ENCODE measurements around the gene CMTM6. TPM values are rescaled to one million over a fixed set of nuclear protein-coding genes. Genes with fewer than 3 reads are reported as not detected.
"Not testable (repeated sequence)": the region's sequence is repeated elsewhere in the genome, so short reads cannot be mapped to it uniquely, and the experiment has no call there.

The CMTM6 gene
- total and polyA plus RNA-seq, 2 of the 13 experiments (the other 11 are each of a cell fraction or from before 2014, with no cell fraction given), result 25.6 to 55.7 TPM

DNA sequence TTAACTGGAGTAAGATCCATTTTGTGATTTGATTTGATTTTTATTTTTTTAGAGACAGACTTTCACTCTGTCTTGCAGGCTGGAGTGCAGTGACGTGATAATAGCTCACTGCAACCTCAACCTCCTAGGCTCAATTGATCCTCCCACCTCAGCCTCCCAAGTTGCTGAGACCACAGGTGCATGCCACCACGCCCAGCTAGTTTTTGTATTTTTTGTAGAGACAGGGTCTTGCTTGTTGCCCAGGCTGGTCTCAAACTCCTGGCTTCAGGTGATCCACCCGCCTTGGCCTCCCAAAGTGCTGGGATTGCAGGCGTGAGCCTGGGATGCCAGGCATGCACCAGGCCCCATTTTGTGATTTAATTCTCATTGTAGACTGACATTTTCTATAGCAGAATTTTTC is 63.2 kb downstream of the CMTM6 start:
- intact Hi-C loops (cut with micrococcal nuclease; ENCODE audit: unreplicated experiment); in situ Hi-C loops (cut with HindIII; ENCODE audit: extremely low pct_ligation_motif_present, low pct_unique_long_range_greater_than_20kb); H3K4me1 ChIP-seq (ENCODE audit: insufficient read depth, low read length); H4K20me1 ChIP-seq (ENCODE audit: insufficient read depth, low read length); H3K4me3 ChIP-seq (replicated peaks in 1 of 3; ENCODE audit: insufficient read depth in 1 of 3, low read depth in 2 of 3, low read length in 3 of 3); POLR2A ChIA-PET; DNase-seq (ENCODE audit: low spot score); BruUV-seq (replicated peaks); H3K27me3 ChIP-seq (ENCODE audit: control insufficient read depth in 1 of 2, insufficient read depth in 2 of 2, low read length in 2 of 2); H3K9ac ChIP-seq (ENCODE audit: insufficient read depth, low read depth, low read length); H3K36me3 ChIP-seq (replicated peaks in 1 of 2; ENCODE audit: control insufficient read depth in 1 of 2, insufficient read depth in 2 of 2, low read length in 2 of 2); H3K9me3 ChIP-seq (ENCODE audit: low read length); FAIRE-seq; H3K27ac ChIP-seq (ENCODE audit: extremely low read length, insufficient read depth, low read length); H3K4me2 ChIP-seq (ENCODE audit: low read depth, low read length); H2AFZ ChIP-seq (ENCODE audit: low read length); CTCF ChIA-PET (ENCODE audit: low intra/inter-chr PET ratio, low total read pairs); ATAC-seq; H3K79me2 ChIP-seq (ENCODE audit: insufficient read depth, low read length): not testable (repeated sequence)
- 93% methylated on average over 4 of the region's 4 CpGs for WGBS (ENCODE audit: low lambda C conversion rate)

GRCh38 chr3:32438596-32439344 is 63.9 kb downstream of the CMTM6 start:
- Histone ChIP-seq H3K4me3 (replicated peaks in 1 of 3; ENCODE audit: insufficient read depth in 1 of 3, low read depth in 2 of 3, low read length in 3 of 3) (no peak overlapping the region), H3K27ac (ENCODE audit: extremely low read length, insufficient read depth, low read length) (no peak overlapping the region), H3K4me2 (ENCODE audit: low read depth, low read length) (no peak overlapping the region), H4K20me1 (ENCODE audit: insufficient read depth, low read length) (no peaks in the 10 kb centered on the region), H3K4me1 (ENCODE audit: insufficient read depth, low read length) (no peaks in the 10 kb centered on the region), H3K9ac (ENCODE audit: insufficient read depth, low read depth, low read length) (no peak overlapping the region), H3K36me3 (replicated peaks in 1 of 2; ENCODE audit: control insufficient read depth in 1 of 2, insufficient read depth in 2 of 2, low read length in 2 of 2) (peaks cover 0 to 8% of the 10 kb centered on the region in 2 experiments; a peak in 1 of 5 replicates), H2AFZ (ENCODE audit: low read length) (no peak overlapping the region), H3K27me3 (ENCODE audit: control insufficient read depth in 1 of 2, insufficient read depth in 2 of 2, low read length in 2 of 2) (no peaks in the 10 kb centered on the region), H3K9me3 (ENCODE audit: low read length) (no peaks in the 10 kb centered on the region), H3K79me2 (ENCODE audit: insufficient read depth, low read length) (peaks cover 3% of the 10 kb centered on the region)
- CTCF ChIA-PET (ENCODE audit: low intra/inter-chr PET ratio, low total read pairs), result no interaction called here
- ATAC-seq (no peak), DNase-seq (ENCODE audit: low spot score) (no peak), FAIRE-seq (no peak)
- intact Hi-C loops (cut with micrococcal nuclease; ENCODE audit: unreplicated experiment), result no loop called here
- no TSS peak for BruUV-seq (replicated peaks)
- WGBS (ENCODE audit: low lambda C conversion rate), result 92% methylated on average over 10 of the region's 10 CpGs
- in situ Hi-C loops (cut with HindIII; ENCODE audit: extremely low pct_ligation_motif_present, low pct_unique_long_range_greater_than_20kb), result no loop called here
- POLR2A ChIA-PET, result no interaction called here
- TF ChIP-seq ELF4 (CRISPR knock-in tag; IDR thresholded peaks at IDR 0.05; ENCODE audit: borderline replicate concordance) (no peak), ZNF605 (CRISPR knock-in tag; IDR thresholded peaks at IDR 0.05) (no peak), LRRFIP1 (CRISPR knock-in tag; conservative IDR thresholded peaks at IDR 0.05) (no peak), SYNCRIP (IDR thresholded peaks at IDR 0.05; ENCODE audit: insufficient read depth, low read depth, low read length) (no peak), ZNF543 (CRISPR knock-in tag; IDR thresholded peaks at IDR 0.05) (no peak), HOMEZ (CRISPR knock-in tag; IDR thresholded peaks at IDR 0.05; ENCODE audit: low read depth) (no peak), ZNF431 (CRISPR knock-in tag; IDR thresholded peaks at IDR 0.05; ENCODE audit: borderline replicate concordance, low read depth) (no peak), ZNF232 (CRISPR knock-in tag; IDR thresholded peaks at IDR 0.05; ENCODE audit: borderline replicate concordance) (no peak), FLYWCH1 (CRISPR knock-in tag; IDR thresholded peaks at IDR 0.05) (no peak), CCAR2 (optimal IDR thresholded peaks at IDR 0.05; ENCODE audit: low read depth, low read length) (no peak)
- TF ChIP-seq, protein P1, sequence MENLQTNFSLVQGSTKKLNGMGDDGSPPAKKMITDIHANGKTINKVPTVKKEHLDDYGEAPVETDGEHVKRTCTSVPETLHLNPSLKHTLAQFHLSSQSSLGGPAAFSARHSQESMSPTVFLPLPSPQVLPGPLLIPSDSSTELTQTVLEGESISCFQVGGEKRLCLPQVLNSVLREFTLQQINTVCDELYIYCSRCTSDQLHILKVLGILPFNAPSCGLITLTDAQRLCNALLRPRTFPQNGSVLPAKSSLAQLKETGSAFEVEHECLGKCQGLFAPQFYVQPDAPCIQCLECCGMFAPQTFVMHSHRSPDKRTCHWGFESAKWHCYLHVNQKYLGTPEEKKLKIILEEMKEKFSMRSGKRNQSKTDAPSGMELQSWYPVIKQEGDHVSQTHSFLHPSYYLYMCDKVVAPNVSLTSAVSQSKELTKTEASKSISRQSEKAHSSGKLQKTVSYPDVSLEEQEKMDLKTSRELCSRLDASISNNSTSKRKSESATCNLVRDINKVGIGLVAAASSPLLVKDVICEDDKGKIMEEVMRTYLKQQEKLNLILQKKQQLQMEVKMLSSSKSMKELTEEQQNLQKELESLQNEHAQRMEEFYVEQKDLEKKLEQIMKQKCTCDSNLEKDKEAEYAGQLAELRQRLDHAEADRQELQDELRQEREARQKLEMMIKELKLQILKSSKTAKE (CRISPR knock-in tag; IDR thresholded peaks at IDR 0.05; ENCODE audit: borderline replicate concordance), result no peak
